IMR-90 (cell line): ENCODE results near the gene SMIM24. TPM values are rescaled to one million over a fixed set of nuclear protein-coding genes. Genes with fewer than 3 reads are reported as not detected.

Experiments
- ATAC-seq: fragments of 200-7000 bp; cut with Tn5 transposase; 2 replicates; pipeline ENCODE4 v1.9.1; 2020; ENCODE audit warnings: low read depth, mild to moderate bottlenecking, moderate library complexity
- BruUV-seq: library from RNA; stranded (reverse); fragments of 400-500 nt; replicated peaks from 2 replicates; lab custom pipeline; 2021; lab: Mats Ljungman, UMichigan
- CTCF ChIA-PET: fragments of 300-600 bp; formaldehyde crosslinking; extraction: SDS; loops from one replicate; lab custom pipeline; 2021; ENCODE audit warnings: antibody characterized with exemption; lab: Yijun Ruan, JAX
- POLR2A ChIA-PET: fragments of 300-600 bp; sonication (Branson Sonifier 250); formaldehyde crosslinking; loops from one replicate; lab custom pipeline; 2022; ENCODE audit warnings: antibody characterized with exemption; ENCODE audit not compliant: unreplicated experiment; lab: Charles Lee
- DNase-seq: peaks from one replicate; pipeline ENCODE4 v3.0.0; 2013
- H2AFZ ChIP-seq: replicated peaks from 2 replicates; pipeline ENCODE3; 2013; ENCODE audit warnings: low read length, mild to moderate bottlenecking; ENCODE audit not compliant: poor library complexity
- H2AK5ac ChIP-seq: 2 replicates; pipeline ENCODE4 v1.6.1; 2013; ENCODE audit warnings: low read depth, low read length, inconsistent platforms
- H2AK9ac ChIP-seq: replicated peaks from 2 replicates; pipeline ENCODE3; 2013; ENCODE audit warnings: mild to moderate bottlenecking, low read depth, low read length, moderate library complexity; ENCODE audit not compliant: poor library complexity
- H2BK120ac ChIP-seq: 2 replicates; pipeline ENCODE4 v1.6.1; 2013; ENCODE audit warnings: low read depth, low read length, inconsistent platforms
- H2BK15ac ChIP-seq: 3 replicates; pipeline ENCODE4 v1.6.1; 2013; ENCODE audit warnings: low read depth, low read length, inconsistent platforms
- H2BK20ac ChIP-seq: 2 replicates; pipeline ENCODE4 v1.6.1; 2013; ENCODE audit warnings: low read depth, mild to moderate bottlenecking, inconsistent platforms, low read length, moderate library complexity
- H2BK5ac ChIP-seq: 2 replicates; pipeline ENCODE4 v1.6.1; 2013; ENCODE audit warnings: mild to moderate bottlenecking, low read depth, low read length, inconsistent platforms; ENCODE audit not compliant: poor library complexity, severe bottlenecking
- H3K14ac ChIP-seq: replicated peaks from 2 replicates; pipeline ENCODE4 v1.6.1; 2013; ENCODE audit warnings: low read depth, low read length, inconsistent platforms
- H3K18ac ChIP-seq: 2 replicates; pipeline ENCODE4 v1.6.1; 2013; ENCODE audit warnings: low read depth, low read length, control low read depth
- H3K23ac ChIP-seq: 2 replicates; pipeline ENCODE4 v1.6.1; 2013; ENCODE audit warnings: low read depth, low read length, inconsistent platforms
- H3K27ac ChIP-seq: 2 replicates; pipeline ENCODE4 v1.5.1; 2013; ENCODE audit warnings: mild to moderate bottlenecking, control low read depth, low read length; ENCODE audit not compliant: insufficient read depth
- H3K27me3 ChIP-seq: 2 replicates; pipeline ENCODE4 v1.6.1; 2013; ENCODE audit warnings: low read length; ENCODE audit not compliant: control insufficient read depth, insufficient read depth
- H3K36me3 ChIP-seq: 2 replicates; pipeline ENCODE4 v1.6.1; 2013; ENCODE audit warnings: low read length, mixed read lengths; ENCODE audit not compliant: control insufficient read depth, insufficient read depth
- H3K4ac ChIP-seq: 2 replicates; pipeline ENCODE4 v1.6.1; 2013; ENCODE audit warnings: low read depth, low read length, inconsistent platforms
- H3K4me1 ChIP-seq: 2 replicates; pipeline ENCODE4 v1.6.1; 2013; ENCODE audit warnings: low read length, mixed read lengths; ENCODE audit not compliant: control insufficient read depth, insufficient read depth
- H3K4me2 ChIP-seq: 2 replicates; pipeline ENCODE4 v1.6.1; 2013; ENCODE audit warnings: low read depth, mild to moderate bottlenecking, control low read depth, low read length, moderate library complexity
- H3K4me3 ChIP-seq: 2 replicates; pipeline ENCODE4 v1.5.1; 2013; ENCODE audit warnings: low read depth, mild to moderate bottlenecking, control low read depth, low read length, moderate library complexity; ENCODE audit not compliant: insufficient read depth
- H3K56ac ChIP-seq: 2 replicates; pipeline ENCODE4 v1.6.1; 2013; ENCODE audit warnings: low read length, inconsistent platforms; ENCODE audit not compliant: insufficient read depth; ENCODE audit errors: extremely low read depth
- H3K79me1 ChIP-seq, 2 experiments: 2 replicates each; pipeline ENCODE4 v1.6.1; 2013; ENCODE audit warnings: low read length in 2 of 2, inconsistent platforms in 1 of 2, low read depth in 1 of 2
- H3K9ac ChIP-seq: 2 replicates; pipeline ENCODE4 v1.6.1; 2013; ENCODE audit warnings: low read depth, low read length, control low read depth
- H3K9me1 ChIP-seq: 2 replicates; pipeline ENCODE4 v1.6.1; 2013; ENCODE audit warnings: low read length, inconsistent platforms; ENCODE audit not compliant: insufficient read depth
- H3K9me3 ChIP-seq: 2 replicates; pipeline ENCODE4 v1.6.1; 2013; ENCODE audit warnings: low read length; ENCODE audit not compliant: control insufficient read depth, insufficient read depth
- H4K20me1 ChIP-seq: 2 replicates; pipeline ENCODE4 v1.6.1; 2013; ENCODE audit warnings: low read length, inconsistent platforms; ENCODE audit not compliant: insufficient read depth
- H4K5ac ChIP-seq: 2 replicates; pipeline ENCODE4 v1.6.1; 2013; ENCODE audit warnings: mild to moderate bottlenecking, low read depth, low read length, control low read depth
- H4K8ac ChIP-seq, 2 experiments: 2 replicates each; pipeline ENCODE4 v1.6.1; 2013; ENCODE audit warnings: low read depth in 2 of 2, low read length in 2 of 2, control low read depth in 1 of 2, inconsistent platforms in 1 of 2
- H4K91ac ChIP-seq: 2 replicates; pipeline ENCODE4 v1.6.1; 2013; ENCODE audit warnings: low read depth, low read length, inconsistent platforms; ENCODE audit not compliant: insufficient read depth
- BHLHE40 ChIP-seq: fragments of 150-350 bp; IDR thresholded peaks from 2 replicates; pipeline ENCODE4 v1.6.1; 2016; ENCODE audit warnings: mild to moderate bottlenecking, low read depth, low read length
- CEBPB ChIP-seq: IDR thresholded peaks from 2 replicates; pipeline ENCODE4 v1.6.1; 2012; ENCODE audit warnings: low read depth, low read length, improper control_type of control experiment
- CHD1 ChIP-seq: IDR thresholded peaks from 2 replicates; pipeline ENCODE4 v1.6.1; 2012; ENCODE audit warnings: low read depth, low read length, improper control_type of control experiment
- MAZ ChIP-seq: IDR thresholded peaks from 2 replicates; pipeline ENCODE4 v1.6.1; 2012; ENCODE audit warnings: low read depth, mild to moderate bottlenecking, low read length, improper control_type of control experiment, moderate library complexity, borderline replicate concordance
- MXI1 ChIP-seq: IDR thresholded peaks from 2 replicates; pipeline ENCODE4 v1.6.1; 2012; ENCODE audit warnings: low read depth, mild to moderate bottlenecking, low read length, moderate library complexity, borderline replicate concordance
- RAD21 ChIP-seq: IDR thresholded peaks from 2 replicates; pipeline ENCODE4 v1.6.1; 2012; ENCODE audit warnings: low read length, improper control_type of control experiment
- RCOR1 ChIP-seq: IDR thresholded peaks from 2 replicates; pipeline ENCODE4 v1.6.1; 2012; ENCODE audit warnings: mild to moderate bottlenecking, low read length, improper control_type of control experiment; ENCODE audit not compliant: insufficient replicate concordance
- RFX5 ChIP-seq: IDR thresholded peaks from 2 replicates; pipeline ENCODE4 v1.8.0; 2012; ENCODE audit warnings: low read depth, mild to moderate bottlenecking, low read length, moderate library complexity
- SMC3 ChIP-seq: fragments of 150-350 bp; IDR thresholded peaks from 2 replicates; pipeline ENCODE4 v1.6.1; 2016; ENCODE audit warnings: low read depth, mild to moderate bottlenecking, antibody characterized with exemption, low read length, moderate library complexity
- WGBS, 2 experiments: methylation state at CpG; one replicate each; pipeline versions ENCODE4 v1.1.5 to v1.1.7; 2013; ENCODE audit warnings: missing lambda C conversion rate in 2 of 2; ENCODE audit not compliant: insufficient read length in 1 of 2; ENCODE audit errors: extremely low coverage in 2 of 2; 5-methylcytosine and 5-hydroxymethylcytosine counted together
- dilution Hi-C: fragments of 300-500 bp; cut with HindIII; formaldehyde crosslinking; loops from one replicate; pipeline ENCODE4 v1.14.3; 2018; ENCODE audit warnings: low sequenced_read_pairs; ENCODE audit not compliant: unreplicated experiment
- in situ Hi-C: fragments of 300-500 bp; cut with MboI; formaldehyde crosslinking; loops from 3 replicates; pipeline ENCODE4 v1.14.3; 2019; ENCODE audit warnings: low sequenced_read_pairs, inconsistent platforms, mixed read lengths
- intact Hi-C: fragments of 100-400 bp; cut with micrococcal nuclease; formaldehyde crosslinking; loops from 2 replicates; pipeline ENCODE4 v1.10.0; 2022
- polyA plus RNA-seq, 3 experiments: library from polyadenylated mRNA; depleted of rRNA; stranded (reverse); fragments of >200 nt; gene quantifications; 2 replicates each; pipeline ENCODE4 v1.2.3, GENCODE V29; 2012; ENCODE audit warnings: low replicate concordance in 1 of 3
- total RNA-seq: library from RNA; depleted of rRNA; stranded (reverse); fragments of >200 nt; gene quantifications from 2 replicates; pipeline ENCODE4 v1.2.3, GENCODE V29; 2012
- TF ChIP-seq, protein P1 (sequence below): fragments of 150-350 bp; IDR thresholded peaks from 2 replicates; pipeline ENCODE4 v1.6.1; 2017; ENCODE audit warnings: mild to moderate bottlenecking, antibody characterized with exemption, low read length, low read depth
- TF ChIP-seq, protein P2 (sequence below): fragments of 150-350 bp; IDR thresholded peaks from 2 replicates; pipeline ENCODE4 v1.6.1; 2016; ENCODE audit warnings: low read depth, mild to moderate bottlenecking, low read length, moderate library complexity, borderline replicate concordance
- TF ChIP-seq, protein P3 (sequence below): conservative IDR thresholded peaks from 2 replicates; pipeline ENCODE4 v1.5.1; 2012; ENCODE audit warnings: mild to moderate bottlenecking, low read depth, low read length, improper control_type of control experiment

The SMIM24 gene
- total and polyA plus RNA-seq, 2 of the 4 experiments (the other 2 are of a cell fraction) = not detected

DNA sequence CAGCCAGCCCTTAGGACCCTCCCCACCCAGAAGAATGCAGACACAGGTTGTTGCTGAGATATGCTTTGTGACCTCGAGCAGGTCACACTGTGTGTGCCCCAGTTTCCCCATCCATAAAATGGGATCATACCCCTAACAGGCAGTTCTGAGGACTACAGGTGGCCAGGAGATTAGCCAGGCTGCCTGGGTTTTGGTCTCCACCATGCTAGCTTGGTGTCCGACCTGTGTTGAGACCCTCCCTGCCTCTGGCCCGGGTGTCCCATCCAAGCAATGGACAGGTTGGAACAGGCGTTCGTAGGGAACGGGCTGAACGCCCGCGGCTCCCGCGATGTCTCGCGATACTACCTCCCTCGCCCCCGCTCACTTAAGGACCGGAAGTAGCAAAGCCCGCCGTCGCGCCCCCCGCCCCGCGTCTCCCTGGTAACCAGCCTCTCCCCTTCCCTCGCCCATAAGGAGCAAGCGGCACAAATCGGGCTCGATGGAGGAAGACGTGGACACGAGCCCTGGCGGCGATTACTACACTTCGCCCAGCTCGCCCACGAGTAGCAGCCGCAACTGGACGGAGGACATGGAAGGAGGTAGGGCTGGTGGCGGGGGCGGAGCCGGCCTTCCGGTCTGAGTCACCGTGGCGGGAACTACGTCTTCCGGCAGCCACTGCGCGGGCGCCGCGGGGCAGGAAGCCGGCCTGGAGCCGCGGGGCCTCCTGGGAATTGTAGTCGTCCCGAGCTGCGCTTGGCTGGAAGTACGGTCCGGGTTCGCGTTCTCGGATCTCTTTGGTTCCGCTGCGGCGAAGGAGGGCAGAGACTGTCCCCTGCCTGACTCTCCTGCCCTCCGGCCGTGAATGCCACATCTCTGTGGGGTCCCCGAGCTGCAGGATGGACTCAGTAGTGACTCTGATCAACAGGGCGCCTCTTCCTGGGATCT, 45.4 kb downstream of the SMIM24 start:
- WGBS, 2 experiments = 5% methylated on average over 29 of the region's 67 CpGs; no CpG with 5 or more reads in 1 of the 2 experiments
- Histone ChIP-seq H3K27me3 (no peaks in the 10 kb centered on the region), H4K8ac (peak overlapping the region; percentile 83 to 100), H3K56ac (peak overlapping the region; percentile 74; the same call in 1 of the 2 replicates), H2AFZ (peak overlapping the region; percentile 95), H3K4me2 (peak overlapping the region; percentile 91), H2BK5ac (peak overlapping the region; percentile 95), H3K23ac (peak overlapping the region; percentile 66; the same call in 1 of the 2 replicates), H2BK120ac (peak overlapping the region; percentile 91), H3K36me3 (peaks cover 53% of the 10 kb centered on the region), H2BK20ac (no peak overlapping the region), H3K9me1 (no peaks in the 10 kb centered on the region), H4K5ac (peak overlapping the region; percentile 91), H3K4ac (peak overlapping the region; percentile 99), H4K91ac (peak overlapping the region; percentile 99), H3K14ac (peak overlapping the region; percentile 95), H3K18ac (peak overlapping the region; percentile 86), H4K20me1 (peaks cover 6% of the 10 kb centered on the region), H3K9me3 (peaks cover 4% of the 10 kb centered on the region; the same call in 1 of the 2 replicates), H3K27ac (peak overlapping the region; percentile 98), H2AK9ac (peak overlapping the region; percentile 95), H3K9ac (peak overlapping the region; percentile 85), H3K4me1 (peaks cover 8% of the 10 kb centered on the region), H2BK15ac (peak overlapping the region; percentile 93; the same call in 2 of the 3 replicates), H3K79me1 (peaks cover 35 to 57% of the 10 kb centered on the region in 2 experiments), H2AK5ac (peak overlapping the region; percentile 95), H3K4me3 (peak overlapping the region; percentile 51)
- peak; percentile 97 for ATAC-seq
- DNase-seq = peak; percentile 93
- no TSS peak for BruUV-seq
- ChIA-PET CTCF (no interaction called here), POLR2A (no interaction called here)
- in situ Hi-C loops = loop anchor here (5.0 kb wide), 1 partner anchor 103 kb away; no protein-coding TSS in a partner anchor
- intact Hi-C loops = loop anchor here (1.0 kb wide), 1 partner anchor 16 kb away; no protein-coding TSS in a partner anchor
- dilution Hi-C loops = no loop called here
- TF ChIP-seq CHD1 (no peak), MAZ (peak; percentile 67), RFX5 (no peak), SMC3 (no peak), MXI1 (peak; percentile 84; the same call in 1 of the 2 replicates), RCOR1 (no peak), BHLHE40 (no peak), RAD21 (no peak), CEBPB (peak; percentile 60; the same call in 1 of the 2 replicates)
- TF ChIP-seq, protein P1, sequence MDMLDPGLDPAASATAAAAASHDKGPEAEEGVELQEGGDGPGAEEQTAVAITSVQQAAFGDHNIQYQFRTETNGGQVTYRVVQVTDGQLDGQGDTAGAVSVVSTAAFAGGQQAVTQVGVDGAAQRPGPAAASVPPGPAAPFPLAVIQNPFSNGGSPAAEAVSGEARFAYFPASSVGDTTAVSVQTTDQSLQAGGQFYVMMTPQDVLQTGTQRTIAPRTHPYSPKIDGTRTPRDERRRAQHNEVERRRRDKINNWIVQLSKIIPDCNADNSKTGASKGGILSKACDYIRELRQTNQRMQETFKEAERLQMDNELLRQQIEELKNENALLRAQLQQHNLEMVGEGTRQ = no peak
- TF ChIP-seq, protein P2, sequence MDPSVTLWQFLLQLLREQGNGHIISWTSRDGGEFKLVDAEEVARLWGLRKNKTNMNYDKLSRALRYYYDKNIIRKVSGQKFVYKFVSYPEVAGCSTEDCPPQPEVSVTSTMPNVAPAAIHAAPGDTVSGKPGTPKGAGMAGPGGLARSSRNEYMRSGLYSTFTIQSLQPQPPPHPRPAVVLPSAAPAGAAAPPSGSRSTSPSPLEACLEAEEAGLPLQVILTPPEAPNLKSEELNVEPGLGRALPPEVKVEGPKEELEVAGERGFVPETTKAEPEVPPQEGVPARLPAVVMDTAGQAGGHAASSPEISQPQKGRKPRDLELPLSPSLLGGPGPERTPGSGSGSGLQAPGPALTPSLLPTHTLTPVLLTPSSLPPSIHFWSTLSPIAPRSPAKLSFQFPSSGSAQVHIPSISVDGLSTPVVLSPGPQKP = no peak
- TF ChIP-seq, protein P3, sequence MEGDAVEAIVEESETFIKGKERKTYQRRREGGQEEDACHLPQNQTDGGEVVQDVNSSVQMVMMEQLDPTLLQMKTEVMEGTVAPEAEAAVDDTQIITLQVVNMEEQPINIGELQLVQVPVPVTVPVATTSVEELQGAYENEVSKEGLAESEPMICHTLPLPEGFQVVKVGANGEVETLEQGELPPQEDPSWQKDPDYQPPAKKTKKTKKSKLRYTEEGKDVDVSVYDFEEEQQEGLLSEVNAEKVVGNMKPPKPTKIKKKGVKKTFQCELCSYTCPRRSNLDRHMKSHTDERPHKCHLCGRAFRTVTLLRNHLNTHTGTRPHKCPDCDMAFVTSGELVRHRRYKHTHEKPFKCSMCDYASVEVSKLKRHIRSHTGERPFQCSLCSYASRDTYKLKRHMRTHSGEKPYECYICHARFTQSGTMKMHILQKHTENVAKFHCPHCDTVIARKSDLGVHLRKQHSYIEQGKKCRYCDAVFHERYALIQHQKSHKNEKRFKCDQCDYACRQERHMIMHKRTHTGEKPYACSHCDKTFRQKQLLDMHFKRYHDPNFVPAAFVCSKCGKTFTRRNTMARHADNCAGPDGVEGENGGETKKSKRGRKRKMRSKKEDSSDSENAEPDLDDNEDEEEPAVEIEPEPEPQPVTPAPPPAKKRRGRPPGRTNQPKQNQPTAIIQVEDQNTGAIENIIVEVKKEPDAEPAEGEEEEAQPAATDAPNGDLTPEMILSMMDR = no peak
